GM12873 (cell line): ENCODE data around the gene FBL.

Experiments
- CTCF ChIP-seq: IDR thresholded peaks from 2 replicates; pipeline ENCODE4 v1.5.1; 2012; ENCODE audit warnings: low read depth, mild to moderate bottlenecking, moderate library complexity, low read length, control low read depth; ENCODE audit not compliant: insufficient read depth; ENCODE audit errors: missing control alignments

The FBL gene

DNA sequence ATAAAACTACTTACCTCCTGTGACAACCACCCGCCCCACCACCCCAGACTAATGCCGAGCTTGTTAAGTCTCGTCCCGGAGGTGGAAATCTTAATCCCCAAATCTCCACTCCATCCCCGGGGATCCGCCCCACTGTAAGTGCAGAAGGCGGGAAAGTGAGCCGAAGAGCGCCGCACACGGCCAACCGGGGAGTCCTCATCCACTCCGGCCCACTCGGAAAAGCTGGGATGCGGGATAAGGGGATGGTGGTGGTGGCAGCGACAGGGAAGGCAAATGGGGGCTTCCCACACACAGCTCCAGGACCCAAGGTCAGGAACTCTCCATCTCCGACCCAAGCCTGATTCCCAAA, 621 bp downstream of the FBL start:
- TF ChIP-seq CTCF: no peak

DNA sequence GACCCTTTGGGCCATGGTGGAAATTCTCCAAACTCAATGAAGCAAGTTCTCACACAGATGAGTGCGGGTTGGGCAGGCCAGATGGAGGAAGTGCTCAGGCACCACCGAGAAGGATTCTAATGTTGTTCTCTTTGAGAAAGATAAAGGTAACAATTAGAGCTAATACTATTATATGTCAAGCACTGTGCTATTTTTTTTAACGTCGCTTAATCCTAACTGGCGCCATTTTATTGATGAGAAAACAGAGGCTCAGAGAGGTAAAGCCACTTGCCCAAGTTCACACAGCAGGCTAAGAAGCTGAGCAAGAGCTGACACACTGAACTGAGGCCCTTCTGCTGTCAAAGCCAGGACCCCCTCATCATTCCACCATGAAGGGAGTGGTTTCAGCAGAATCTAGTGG, 1.0 kb downstream of the FBL start:
- TF ChIP-seq CTCF: no peak

DNA sequence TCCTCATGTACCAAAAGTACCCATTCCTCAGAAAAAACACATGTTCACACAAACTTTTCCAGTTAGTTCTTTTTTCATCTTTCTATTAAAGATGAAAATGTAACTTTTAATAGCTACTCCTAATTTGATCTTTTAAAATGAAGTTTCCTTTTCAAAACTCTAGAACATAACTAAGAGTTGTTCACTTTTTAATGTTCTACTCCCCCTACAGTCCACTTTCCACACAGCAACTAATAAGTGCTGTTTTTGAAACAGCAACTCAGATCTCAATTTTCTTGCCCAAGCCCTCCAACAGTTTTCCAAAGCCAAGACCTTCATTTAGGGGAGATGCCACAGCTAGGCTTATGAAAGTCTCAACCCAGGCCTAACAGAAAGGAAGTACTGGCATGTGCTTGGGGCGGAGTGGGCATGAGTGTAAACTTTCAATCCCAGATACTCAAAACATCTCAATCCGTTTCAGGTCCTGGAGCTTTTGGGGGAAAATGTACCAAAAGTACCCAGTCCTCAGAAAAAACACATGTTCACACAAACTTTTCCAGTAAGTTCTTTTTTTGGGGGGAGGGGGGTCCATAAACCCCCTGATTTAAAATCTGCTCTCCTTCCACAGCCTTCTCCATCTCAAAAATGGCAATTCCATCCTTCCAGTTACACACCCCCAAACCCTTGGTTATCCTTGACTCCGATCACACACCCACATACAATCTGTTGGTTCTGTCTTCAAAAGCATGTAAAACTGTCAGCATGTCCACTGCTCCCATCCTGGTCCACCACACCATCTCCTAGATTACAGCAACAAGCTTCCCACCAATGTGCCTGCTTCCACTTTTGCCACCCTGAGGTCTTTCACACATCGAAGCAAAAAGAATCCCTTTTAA, 2.0 kb downstream of the FBL start:
- TF ChIP-seq CTCF: peak; percentile 62

- TF ChIP-seq CTCF: no peak
Observed at GRCh38 chr19:39842693-39843435, 3.3 kb downstream of the FBL start.

DNA sequence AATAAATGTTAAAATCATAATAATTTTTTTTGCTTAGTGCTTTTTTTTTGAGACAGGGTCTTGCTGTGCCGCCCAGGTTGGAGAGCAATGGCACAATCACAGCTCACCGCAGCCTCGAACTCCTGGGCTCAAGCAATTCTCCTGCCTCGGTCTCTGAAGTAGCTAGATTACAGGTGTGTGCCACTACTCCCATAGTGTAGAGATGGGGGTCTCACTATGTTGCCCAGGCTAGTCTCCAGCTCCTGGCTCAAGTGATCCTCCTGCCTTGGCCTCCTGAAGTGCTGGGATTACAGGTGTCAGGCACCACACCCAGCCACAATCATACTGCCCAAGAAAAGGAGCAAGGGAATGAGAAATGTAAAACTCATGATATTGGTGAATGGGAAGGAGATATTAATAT, 5.1 kb downstream of the FBL start:
- TF ChIP-seq CTCF: no peak

GRCh38 chr19:39840492-39840891, 5.7 kb downstream of the FBL start:
- TF ChIP-seq CTCF: no peak

DNA sequence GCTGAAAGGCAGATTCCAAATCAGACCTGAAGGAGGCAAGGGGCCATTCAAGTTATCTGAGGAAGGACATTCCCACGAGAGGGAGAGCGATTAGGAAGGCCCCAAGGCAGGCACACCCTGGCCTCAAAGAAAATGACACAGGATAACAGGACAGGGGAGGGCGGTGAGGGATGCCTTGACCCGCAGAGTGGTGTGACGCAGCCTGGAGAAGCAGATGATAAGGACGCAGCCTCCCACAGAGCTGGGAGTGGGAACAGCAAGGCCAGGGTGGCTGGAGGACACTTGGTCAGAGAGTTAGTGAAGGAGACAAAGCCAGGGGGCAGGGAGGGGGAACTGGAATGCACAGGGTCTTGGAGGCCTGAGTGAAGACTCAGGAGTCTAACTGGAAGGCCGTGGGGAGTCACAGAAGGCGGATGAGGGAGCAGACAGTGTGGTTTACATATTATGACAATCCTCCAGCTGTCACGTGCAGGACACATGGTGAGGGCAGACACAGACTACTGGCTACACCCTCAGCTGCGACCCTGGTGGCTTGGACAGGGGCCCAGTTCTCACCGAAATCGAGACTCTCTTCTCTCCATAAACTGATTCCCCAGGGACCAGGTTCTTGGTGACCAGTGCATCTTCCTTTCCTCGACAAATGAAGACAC, 6.4 kb downstream of the FBL start:
- TF ChIP-seq CTCF: no peak
